GM21619 (cell line): ENCODE results near the gene CELA3A.
"Not testable (repeated sequence)": the region's sequence is repeated elsewhere in the genome, so short reads cannot be mapped to it uniquely, and the experiment has no call there.

ENCODE experiments used
- ATAC-seq: cut with Tn5 transposase; IDR thresholded peaks from one replicate; pipeline ENCODE4 v1.9.1; 2021; ENCODE audit not compliant: unreplicated experiment

The CELA3A gene, protein sequence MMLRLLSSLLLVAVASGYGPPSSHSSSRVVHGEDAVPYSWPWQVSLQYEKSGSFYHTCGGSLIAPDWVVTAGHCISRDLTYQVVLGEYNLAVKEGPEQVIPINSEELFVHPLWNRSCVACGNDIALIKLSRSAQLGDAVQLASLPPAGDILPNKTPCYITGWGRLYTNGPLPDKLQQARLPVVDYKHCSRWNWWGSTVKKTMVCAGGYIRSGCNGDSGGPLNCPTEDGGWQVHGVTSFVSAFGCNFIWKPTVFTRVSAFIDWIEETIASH

DNA sequence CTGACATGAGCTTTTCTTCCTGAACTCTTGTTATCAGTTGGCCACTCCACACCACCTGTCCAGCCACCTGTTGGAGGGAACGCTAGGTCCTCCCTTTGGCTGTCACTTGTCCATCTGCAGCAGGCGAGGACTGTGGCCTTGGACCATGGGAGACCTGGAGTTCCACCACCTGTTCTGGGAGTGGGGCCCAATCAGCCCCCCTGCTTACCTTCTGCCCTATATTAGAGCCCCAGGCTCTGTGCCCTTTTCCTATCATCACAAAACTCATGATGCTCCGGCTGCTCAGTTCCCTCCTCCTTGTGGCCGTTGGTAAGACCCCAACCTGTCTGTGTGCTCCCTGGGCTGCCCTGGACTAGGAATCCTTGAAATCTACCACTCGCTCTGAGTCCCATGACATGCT lies at the start of gene CELA3A:
CELA3A (plus strand) TSS at position 249 of the 400 bp plus-strand sequence; CDS start at position 267, 18 bp downstream.
- ATAC-seq = no peak

DNA sequence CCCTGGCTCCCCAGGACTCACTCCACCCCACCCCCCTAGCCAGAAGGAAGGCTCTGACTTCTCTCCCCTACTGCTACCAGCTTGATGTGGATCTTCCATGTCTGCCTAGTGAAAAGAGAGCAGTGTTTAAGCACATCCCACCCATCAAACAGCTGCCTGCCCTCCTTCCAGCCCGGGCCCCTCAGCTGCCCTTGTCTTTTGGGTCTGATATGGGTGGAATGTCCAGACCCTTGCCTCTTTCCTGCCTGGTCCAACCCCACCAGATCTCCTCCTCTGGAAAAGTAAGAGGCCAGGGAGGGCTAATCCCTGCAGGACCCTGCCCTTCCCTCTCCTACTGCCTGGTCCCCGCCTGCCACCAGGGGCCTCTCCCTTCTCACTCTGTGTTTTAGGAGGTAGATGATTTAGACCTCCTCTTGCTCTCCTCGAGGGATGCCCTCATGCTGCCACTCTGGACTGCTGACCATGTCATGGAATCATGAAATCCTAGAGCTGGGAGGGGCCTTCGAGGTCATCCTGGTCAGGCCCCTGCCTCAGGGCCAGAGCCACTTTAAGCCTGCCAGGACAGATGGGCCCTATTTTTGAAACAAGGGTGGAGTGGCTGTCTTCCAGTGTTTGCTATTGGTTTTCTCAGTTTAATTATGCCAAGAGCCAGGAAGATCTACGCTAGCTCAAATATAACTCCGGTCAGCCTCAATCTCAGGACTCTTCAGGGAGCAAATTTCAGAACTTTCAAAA lies 48.5 kb upstream of the CELA3A start:
- no peak for ATAC-seq

DNA sequence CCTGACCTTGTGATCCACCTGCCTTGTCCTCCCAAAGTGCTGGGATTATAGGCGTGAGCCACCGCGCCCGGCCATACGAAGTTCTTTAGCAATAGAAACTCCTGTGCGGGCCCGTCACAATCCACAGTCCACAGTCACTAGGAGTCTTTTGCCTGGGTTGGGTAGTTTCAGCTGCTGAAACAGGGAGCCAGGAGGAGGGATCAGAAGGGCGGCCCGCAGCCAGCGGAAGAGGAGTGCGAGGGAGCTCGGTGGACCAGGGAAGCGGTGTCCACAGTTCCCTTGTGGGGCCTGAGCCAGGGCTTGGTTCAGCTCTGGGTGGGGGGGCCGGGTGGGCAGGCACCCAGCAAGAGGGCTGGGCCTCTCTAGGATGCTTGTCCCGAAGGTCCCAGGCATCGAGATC lies 46.4 kb upstream of the CELA3A start:
- ATAC-seq = no peak

DNA sequence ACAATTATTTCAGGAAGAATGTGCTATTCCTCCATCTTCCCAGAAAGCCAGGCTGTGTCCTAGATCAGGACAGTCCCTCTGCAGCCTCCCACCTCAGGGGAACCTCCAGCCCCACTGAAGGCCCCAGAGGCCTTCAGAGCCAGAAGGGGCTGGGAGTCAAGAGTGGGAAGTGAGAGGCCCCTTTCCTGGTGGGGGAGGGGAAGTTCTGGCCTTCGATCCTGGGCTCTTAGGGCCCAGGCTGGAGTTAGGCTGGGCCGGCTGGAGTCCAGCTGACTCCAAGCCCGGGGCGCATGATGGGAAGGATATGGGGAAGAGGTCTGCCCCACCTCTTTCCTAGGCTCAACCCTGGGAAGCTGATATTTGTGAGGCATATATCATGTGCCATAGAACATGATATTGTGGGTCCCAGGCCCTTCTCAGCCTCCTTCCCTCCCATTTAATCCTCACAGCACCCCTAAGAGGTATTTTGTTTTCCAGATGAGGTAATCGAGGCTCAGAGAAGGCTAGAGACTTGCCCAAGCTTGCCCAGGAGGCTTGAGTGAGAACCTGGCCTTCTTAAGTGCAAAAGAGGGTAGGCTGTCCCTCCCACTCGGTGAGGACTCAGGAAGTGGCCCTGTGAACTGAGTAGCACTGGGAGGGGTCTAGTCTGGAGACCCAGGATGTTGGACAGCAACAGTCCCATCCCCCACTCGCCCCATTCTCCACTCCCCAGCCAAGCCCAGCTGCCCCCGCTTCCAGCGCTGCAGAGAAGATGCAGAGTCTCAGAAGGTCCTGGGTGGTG lies 45.8 kb upstream of the CELA3A start:
- ATAC-seq = no peak

DNA sequence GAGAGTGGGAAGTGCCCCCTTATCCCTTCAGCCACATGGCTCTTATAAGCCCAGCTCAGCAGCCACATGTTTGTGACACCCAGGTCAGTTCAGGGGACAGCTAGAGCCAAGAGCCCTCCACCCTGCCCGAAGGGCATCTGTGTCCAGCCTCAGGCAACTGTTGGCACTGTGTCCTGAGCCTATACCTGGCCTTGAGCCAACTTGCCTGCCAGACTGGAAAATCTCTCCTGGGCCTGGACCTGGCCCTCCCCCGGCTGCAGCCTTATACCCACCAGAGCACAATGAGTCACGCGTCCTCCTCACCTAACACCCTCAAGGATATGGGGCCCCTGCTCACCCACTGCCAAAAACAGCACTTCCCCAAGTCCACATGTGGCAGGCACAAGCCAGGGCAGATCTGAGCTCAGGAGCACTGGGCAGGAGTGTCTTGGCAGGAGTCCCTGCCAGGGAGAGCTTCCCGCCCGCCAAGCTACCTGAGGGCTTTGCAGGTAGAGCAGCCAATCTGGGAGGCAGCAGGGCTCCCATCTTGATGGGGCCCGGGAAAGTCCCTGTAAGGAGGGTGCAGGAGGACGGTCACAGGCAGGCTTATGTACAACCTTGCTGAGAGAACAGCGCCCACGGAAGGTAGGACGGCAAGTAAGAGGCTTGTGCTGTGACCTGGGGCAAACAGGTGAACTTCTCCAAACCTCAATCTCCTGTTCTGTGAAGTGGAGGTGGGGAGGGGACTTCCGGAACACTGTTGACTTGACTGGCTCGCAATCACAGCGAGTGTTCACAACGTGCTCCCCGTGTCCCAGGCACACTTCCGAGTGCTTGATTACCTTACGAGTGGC lies 44.5 kb upstream of the CELA3A start:
- ATAC-seq = no peak

DNA sequence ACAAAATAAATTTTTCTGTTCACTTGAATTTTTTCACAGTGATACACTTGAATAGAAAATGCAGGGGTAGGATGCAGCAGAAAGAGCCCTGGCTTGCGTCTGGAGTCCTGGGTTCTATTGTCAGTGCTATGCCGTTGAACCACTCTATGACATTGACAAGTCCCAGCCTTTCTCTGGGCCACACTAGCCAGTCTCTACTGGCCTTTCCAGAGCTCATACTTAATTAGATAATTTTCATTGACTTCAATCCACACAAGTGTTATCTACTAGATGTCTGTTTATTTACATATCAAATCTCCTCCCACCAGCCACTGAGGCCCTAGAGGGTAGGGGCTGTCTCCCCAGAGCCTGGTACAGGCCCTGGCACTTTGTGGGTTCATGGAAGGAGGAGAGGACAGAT lies 40.1 kb upstream of the CELA3A start:
- no peak for ATAC-seq

DNA sequence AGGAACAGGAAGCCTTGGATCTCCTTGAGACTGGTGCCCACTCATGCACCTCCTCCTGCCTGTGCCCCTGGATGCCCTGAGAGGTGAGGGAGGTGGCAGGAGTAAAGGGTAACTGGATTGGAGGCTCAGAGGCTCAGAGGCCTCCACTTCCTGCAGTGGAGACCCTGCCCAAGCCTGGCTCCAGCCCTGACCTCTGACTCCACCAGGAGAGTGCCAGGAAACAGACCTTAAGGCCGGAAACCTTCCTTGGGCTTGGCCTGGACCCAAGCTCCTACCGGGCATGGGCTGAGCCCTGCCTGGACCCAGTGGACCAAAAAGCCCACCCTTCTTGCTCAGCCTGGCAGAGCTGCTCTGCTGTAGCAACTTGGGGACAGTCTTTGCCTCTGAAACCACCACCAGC lies 39.7 kb upstream of the CELA3A start:
- no peak for ATAC-seq

DNA sequence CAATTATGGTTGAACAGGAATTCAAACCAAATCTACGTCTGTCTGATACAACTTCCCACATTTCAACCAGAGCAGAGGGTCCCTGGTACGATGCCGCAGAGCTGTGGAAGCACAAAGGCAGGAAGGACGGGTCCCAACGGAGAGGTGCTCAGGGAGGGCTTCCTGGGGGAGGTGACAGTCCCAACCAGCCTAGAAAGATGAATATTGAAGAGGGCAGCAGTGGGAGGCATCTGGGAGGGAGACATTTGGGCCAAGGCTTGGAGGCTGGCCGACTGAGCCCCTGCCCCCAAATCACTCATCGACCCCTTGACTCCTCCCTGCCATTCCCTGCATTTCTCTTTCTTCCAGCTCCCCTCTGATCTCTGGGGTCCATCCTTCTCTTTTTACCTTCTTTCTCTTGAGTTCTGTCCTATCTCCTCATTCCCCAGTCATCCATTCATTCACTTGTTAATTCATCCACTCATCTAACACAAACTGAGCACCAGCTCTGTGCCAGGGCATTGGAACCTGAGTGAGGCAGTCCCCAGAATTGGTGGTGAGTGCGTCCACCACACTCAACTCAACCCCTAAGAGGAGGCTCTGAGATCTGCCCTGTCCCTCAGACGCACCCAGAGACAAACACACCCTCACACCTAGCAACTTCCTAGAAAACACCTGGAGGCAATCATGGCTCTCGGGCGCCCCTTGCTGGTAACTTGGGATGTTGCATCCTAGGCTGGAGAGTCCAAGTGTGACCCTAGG lies 37.8 kb upstream of the CELA3A start:
- ATAC-seq = no peak

DNA sequence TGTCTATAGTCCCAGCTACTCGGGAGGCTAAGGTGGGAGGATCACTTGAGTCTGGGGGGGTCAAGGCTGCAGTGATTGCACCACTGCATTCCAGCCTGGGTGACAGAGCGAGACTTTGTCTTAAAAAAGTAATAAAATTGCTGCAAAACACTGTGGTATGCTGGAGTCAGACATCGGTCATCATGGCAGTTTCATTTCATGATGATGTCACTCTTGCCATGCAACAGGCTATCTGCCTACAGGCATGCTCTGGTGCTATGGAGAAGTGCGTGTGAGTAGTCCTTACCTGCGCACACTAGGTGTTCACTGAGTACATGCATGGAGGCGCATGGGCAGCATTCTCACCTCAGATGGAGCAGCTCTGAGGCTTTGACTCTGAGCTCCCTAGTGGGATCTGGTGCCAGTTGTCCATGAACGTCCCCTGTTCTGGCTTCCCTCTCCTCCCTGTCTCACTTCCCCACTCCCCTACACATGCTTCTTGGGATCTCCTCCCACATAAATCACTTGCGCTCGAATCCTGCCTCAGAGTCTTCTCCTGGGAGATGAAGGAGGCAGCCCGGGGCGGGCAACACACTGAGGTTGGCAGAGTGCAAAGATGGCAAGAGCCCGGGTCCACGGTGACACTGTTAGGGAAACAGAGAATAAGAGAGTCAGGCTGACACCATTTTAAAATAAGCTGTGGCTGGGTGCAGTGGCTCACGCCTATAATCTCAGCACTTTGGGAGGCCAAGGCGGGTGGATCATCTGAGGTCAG lies 35.0 kb upstream of the CELA3A start:
- no peak for ATAC-seq

DNA sequence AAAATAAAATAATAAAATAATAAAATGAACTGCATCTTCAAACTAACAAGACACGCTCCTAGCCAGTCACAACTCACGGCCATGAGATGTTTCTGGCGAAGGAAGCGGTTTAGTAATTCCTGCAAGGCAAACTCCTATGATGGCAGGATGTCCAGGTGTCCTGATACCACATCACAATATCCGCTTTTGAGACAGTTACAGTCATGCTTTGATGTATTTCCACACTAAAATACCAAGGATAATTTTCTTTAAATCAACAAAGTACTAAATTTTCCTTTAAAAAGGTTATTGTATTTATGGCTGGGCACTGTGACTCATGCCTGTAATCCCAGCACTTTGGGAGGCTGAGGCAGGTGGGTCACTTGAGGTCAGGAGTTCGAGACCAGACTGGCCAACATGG lies 34.2 kb upstream of the CELA3A start:
- ATAC-seq = not testable (repeated sequence)

DNA sequence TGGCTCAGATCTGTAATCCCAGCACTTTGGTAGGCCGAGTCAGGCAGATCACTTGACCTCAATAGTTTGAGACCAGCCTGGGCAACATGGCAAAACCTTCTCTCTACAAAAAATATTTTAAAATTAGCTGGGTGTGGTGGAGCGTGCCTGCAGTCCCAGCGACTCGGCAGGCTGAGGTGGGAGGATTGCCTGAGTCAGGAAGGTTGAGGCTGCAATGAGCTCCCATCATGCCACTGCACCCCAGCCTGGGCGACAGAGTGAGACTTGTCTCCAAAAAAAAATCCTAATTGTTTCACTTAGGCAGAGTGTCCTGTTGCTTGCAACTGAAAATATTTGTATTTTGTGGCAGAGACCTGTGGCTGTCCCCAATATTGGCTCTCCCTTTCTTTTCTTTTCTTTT lies 32.4 kb upstream of the CELA3A start:
- ATAC-seq = not testable (repeated sequence)

DNA sequence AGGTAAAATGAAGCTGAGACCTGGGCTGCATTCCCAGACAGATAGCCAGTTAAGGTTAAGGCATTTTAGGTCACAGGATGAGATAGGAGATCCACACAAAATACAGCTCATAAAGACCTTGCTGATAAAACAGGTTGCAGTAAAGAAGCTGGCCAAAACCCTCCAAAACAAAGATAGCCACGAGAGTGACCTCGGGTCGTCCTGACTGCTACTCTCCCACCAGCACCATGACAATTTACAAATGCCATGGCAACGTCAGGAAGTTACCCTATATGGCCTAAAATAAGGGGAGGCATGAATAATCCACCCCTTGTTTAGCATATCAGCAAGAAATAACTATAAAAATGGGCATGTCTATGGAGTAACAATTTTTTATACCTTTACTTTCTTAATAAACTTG lies 30.9 kb upstream of the CELA3A start:
- ATAC-seq = not testable (repeated sequence)

DNA sequence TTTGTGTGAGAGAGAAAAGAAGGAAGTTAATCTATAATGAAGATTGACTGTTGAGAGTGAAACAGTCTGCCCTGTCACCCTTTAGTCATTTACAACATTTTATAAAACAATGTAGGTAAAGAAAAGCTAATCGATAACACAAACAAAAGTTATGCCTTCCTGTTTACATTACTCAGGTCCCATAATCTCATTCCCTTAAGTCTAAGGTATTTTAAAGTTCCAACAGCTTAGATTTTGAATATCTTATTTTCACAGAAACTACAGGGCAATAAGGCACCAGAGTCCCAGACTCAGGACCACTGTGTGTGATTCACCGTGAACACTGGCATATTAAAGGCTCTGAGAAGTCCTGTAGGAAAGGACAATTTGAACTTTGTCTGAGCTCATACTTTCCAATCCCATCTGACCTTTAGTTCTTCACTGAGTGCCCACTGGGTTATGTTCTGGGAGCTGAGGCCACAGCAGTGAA lies 28.4 kb upstream of the CELA3A start:
- ATAC-seq = not testable (repeated sequence)

DNA sequence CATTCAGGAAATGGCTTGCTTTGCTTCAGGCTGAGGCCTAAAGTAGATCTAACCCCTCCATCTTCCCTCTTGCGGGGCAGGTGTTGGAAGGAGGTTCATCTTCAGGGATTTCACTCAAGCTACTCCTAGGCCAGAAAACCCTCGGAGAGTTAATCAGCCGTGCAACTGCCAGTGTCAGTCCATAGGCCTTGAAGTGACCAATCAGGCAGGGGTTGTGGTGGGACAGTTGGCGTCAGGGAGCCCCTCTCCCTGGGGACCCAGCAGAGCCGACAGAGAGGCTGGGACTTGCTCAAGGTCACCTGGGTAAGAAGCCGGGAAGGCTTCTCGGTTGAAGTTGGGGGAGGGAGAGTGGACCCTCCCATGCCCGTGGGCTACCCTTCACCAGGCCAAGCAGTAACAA lies 27.5 kb upstream of the CELA3A start:
- ATAC-seq = not testable (repeated sequence)

DNA sequence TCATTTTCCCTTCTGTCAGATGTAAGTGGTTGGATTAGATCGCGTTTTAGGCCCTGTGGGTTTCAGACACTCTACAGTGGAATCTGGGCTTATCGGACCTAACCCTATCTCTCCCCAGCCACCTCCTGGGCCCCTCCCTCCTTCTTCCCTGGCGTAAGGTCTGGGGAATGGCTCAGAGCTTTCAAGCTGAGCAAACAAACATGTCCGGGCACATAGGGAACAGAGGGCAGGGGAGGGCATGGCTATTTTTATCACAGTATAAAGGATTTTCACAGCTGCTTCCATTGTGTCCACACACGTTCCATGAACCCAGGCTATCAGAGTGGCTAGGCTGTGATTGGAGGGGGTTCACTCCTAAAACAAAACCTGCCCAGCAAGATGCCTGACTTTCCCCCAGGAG lies 26.8 kb upstream of the CELA3A start:
- ATAC-seq = not testable (repeated sequence)

DNA sequence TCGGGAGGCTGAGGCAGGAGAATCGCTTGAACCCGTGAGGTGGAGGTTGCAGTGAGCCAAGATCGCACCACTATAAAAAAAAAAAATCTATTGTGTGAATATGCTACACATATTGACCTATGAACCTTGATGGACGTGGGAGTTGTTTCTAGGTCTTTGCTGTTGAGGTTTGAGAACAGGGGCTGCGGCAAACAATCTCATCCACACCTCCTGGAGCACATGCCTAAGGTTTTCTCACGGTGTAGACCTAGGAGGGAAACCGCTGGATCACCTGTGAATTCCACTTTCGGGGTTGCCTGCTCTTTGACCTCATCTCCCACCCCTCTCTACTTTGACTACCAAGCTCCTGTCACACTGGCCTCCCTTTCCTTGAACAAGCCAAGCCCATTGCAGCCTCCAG lies 26.2 kb upstream of the CELA3A start:
- ATAC-seq = not testable (repeated sequence)

DNA sequence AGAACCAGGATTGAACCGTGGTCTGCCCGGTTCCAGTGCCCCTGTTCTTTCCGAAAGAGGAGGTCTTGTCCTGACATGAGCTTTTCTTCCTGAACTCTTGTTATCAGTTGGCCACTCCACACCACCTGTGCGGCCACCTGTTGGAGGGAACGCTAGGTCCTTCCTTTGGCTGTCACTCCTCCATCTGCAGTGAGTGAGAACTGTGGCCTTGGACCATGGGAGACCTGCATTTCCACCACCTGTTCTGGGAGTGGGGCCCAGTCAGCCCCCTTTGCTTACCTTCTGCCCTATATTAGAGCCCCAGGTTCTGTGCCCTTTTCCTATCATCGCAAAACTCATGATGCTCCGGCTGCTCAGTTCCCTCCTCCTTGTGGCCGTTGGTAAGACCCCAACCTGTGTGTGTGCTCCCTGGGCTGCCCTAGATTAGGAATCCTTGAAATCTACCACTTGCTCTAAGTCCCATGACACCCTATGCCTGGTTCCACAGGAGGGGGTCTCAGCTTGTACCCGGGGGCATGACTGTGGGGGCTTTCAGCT lies 24.7 kb upstream of the CELA3A start, which contains the start of gene CELA3B:
CELA3B (plus strand) TSS at position 320 of the 537 bp plus-strand sequence; CDS start at position 338, 18 bp downstream.
- not testable (repeated sequence) for ATAC-seq

DNA sequence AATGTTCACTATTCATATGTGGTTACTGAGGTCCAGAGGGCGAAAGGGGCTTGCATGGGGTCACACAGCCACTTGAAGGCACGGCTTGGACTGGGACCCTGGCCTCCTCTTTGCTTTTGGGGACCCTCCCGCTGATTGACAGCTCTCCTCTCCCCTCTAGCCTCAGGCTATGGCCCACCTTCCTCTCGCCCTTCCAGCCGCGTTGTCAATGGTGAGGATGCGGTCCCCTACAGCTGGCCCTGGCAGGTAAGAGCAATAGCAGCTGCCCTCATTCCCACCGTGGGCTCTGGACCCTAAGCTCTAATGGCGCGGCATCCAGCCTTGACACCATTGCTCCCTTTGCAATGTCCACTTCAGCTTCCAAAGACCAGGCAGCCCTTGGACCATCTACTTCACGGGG lies 23.2 kb upstream of the CELA3A start:
- not testable (repeated sequence) for ATAC-seq
